Osteoblast (primary cell): ENCODE data around the gene NRK. TPM values are rescaled to one million over a fixed set of nuclear protein-coding genes. Genes with fewer than 3 reads are reported as not detected.
A peak's percentile ranks its signal among the peaks of the same experiment; 100 is the strongest.
"Not testable (repeated sequence)": the region's sequence is repeated elsewhere in the genome, so short reads cannot be mapped to it uniquely, and the experiment has no call there.

Experiments
- DNase-seq: peaks from one replicate; pipeline ENCODE4 v3.0.0; 2011; ENCODE audit warnings: low spot score, mixed read lengths; ENCODE audit not compliant: insufficient read length; ENCODE audit errors: missing footprints
- H2AFZ ChIP-seq: 2 replicates; pipeline ENCODE4 v1.6.0; 2011; ENCODE audit warnings: mild to moderate bottlenecking, low read length
- H3K27ac ChIP-seq: 2 replicates; pipeline ENCODE4 v1.5.1; 2011; ENCODE audit warnings: mild to moderate bottlenecking, low read depth, low read length, moderate library complexity
- H3K27me3 ChIP-seq: 2 replicates; pipeline ENCODE4 v1.6.0; 2012; ENCODE audit warnings: mild to moderate bottlenecking, control low read depth, inconsistent platforms, low read length, moderate library complexity; ENCODE audit not compliant: insufficient read depth
- H3K36me3 ChIP-seq: 2 replicates; pipeline ENCODE4 v1.5.1; 2011; ENCODE audit warnings: mild to moderate bottlenecking, low read length, control low read depth, moderate library complexity; ENCODE audit not compliant: insufficient read depth
- H3K4me1 ChIP-seq: 2 replicates; pipeline ENCODE4 v1.5.1; 2011; ENCODE audit warnings: mild to moderate bottlenecking, low read length, control low read depth, moderate library complexity; ENCODE audit not compliant: insufficient read depth
- H3K4me2 ChIP-seq: 2 replicates; pipeline ENCODE4 v1.6.0; 2011; ENCODE audit warnings: mild to moderate bottlenecking, low read length; ENCODE audit not compliant: insufficient read depth
- H3K4me3 ChIP-seq: fragments of 200-600 bp; sonication (generic); 3 replicates; pipeline ENCODE4 v1.5.1; 2012; ENCODE audit warnings: mild to moderate bottlenecking, low read length, inconsistent platforms; ENCODE audit not compliant: insufficient read depth
- H3K79me2 ChIP-seq: 2 replicates; pipeline ENCODE4 v1.6.0; 2012; ENCODE audit warnings: mild to moderate bottlenecking, low read length, control low read depth, inconsistent platforms; ENCODE audit not compliant: insufficient read depth
- H3K9me3 ChIP-seq: 2 replicates; pipeline ENCODE4 v1.5.1; 2011; ENCODE audit warnings: low read depth, low read length, control low read depth
- H4K20me1 ChIP-seq: 2 replicates; pipeline ENCODE4 v1.6.0; 2012; ENCODE audit warnings: mild to moderate bottlenecking, low read length, control low read depth; ENCODE audit not compliant: insufficient read depth
- total RNA-seq: library from RNA; depleted of rRNA; stranded (reverse); fragments of >200 nt; gene quantifications from 2 replicates; pipeline ENCODE4 v1.2.3, GENCODE V29; 2012
- TF ChIP-seq, protein P1 (sequence below): IDR thresholded peaks from 2 replicates; pipeline ENCODE4 v1.5.1; 2011; ENCODE audit warnings: mild to moderate bottlenecking, low read depth, low read length, moderate library complexity; ENCODE audit errors: extremely low read depth

Gene NRK
- total RNA-seq, 1 donor, result under 0.01 TPM

DNA sequence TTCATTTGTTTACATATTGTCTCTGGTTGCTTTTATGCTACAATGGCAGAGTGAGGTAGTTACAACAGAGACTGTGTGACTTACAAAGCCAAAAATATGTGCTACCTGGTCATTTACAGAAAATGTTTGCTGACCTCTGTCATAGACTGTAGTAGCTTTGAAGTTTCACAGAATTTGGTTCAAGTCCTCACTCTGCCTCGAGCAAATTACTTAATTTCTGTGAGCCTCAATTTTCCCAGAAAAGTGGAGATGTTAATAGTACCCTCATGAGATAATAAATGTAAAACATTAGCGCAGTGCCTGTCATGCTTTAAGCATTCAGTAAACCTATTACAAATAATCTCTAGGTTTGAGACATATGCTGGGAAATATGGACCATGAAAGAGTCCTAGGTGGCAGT is 18.4 kb upstream of the NRK start:
- Histone ChIP-seq H3K27ac (no peak overlapping the region), H3K4me3 (no peak overlapping the region), H4K20me1 (no peaks in the 10 kb centered on the region), H3K79me2 (no peaks in the 10 kb centered on the region), H3K36me3 (no peaks in the 10 kb centered on the region), H3K9me3 (no peaks in the 10 kb centered on the region), H2AFZ (no peak overlapping the region), H3K4me2 (no peak overlapping the region), H3K4me1 (no peaks in the 10 kb centered on the region), H3K27me3 (no peaks in the 10 kb centered on the region)
- no peak for DNase-seq
- TF ChIP-seq, protein P1, sequence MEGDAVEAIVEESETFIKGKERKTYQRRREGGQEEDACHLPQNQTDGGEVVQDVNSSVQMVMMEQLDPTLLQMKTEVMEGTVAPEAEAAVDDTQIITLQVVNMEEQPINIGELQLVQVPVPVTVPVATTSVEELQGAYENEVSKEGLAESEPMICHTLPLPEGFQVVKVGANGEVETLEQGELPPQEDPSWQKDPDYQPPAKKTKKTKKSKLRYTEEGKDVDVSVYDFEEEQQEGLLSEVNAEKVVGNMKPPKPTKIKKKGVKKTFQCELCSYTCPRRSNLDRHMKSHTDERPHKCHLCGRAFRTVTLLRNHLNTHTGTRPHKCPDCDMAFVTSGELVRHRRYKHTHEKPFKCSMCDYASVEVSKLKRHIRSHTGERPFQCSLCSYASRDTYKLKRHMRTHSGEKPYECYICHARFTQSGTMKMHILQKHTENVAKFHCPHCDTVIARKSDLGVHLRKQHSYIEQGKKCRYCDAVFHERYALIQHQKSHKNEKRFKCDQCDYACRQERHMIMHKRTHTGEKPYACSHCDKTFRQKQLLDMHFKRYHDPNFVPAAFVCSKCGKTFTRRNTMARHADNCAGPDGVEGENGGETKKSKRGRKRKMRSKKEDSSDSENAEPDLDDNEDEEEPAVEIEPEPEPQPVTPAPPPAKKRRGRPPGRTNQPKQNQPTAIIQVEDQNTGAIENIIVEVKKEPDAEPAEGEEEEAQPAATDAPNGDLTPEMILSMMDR, result no peak

- not testable (repeated sequence) for H2AFZ ChIP-seq, H3K4me3 ChIP-seq, H3K9me3 ChIP-seq, H3K36me3 ChIP-seq, H3K27ac ChIP-seq, H3K4me2 ChIP-seq, DNase-seq, H4K20me1 ChIP-seq, H3K79me2 ChIP-seq, H3K27me3 ChIP-seq, H3K4me1 ChIP-seq
These were observed 16.7 kb upstream of the NRK start for GRCh38 chrX:105805655-105806054.

- TF ChIP-seq, protein P1, result no peak
- no peak overlapping the region for H3K4me2 ChIP-seq
- no peaks in the 10 kb centered on the region for H3K79me2 ChIP-seq
These were observed 5.8 kb upstream of the NRK start for GRCh38 chrX:105816517-105816916.

GRCh38 chrX:105820247-105820646 is 2.1 kb upstream of the NRK start:
- Histone ChIP-seq H3K27ac (no peak overlapping the region), H4K20me1 (no peaks in the 10 kb centered on the region), H3K4me2 (no peak overlapping the region), H3K4me1 (no peaks in the 10 kb centered on the region), H3K9me3 (no peaks in the 10 kb centered on the region), H3K4me3 (no peak overlapping the region), H3K36me3 (no peaks in the 10 kb centered on the region), H3K27me3 (peaks cover 15% of the 10 kb centered on the region), H2AFZ (no peak overlapping the region), H3K79me2 (no peaks in the 10 kb centered on the region)
- TF ChIP-seq, protein P1, result no peak
- DNase-seq, result peak; percentile 19

More at GRCh38 chrX:105816517-105816916, 5.8 kb upstream of the NRK start:
- H3K36me3 ChIP-seq, result no peaks in the 10 kb centered on the region
- no peaks in the 10 kb centered on the region for H4K20me1 ChIP-seq
- H2AFZ ChIP-seq, result no peak overlapping the region
- no peak overlapping the region for H3K27ac ChIP-seq
- no peaks in the 10 kb centered on the region for H3K9me3 ChIP-seq
- no peaks in the 10 kb centered on the region for H3K4me1 ChIP-seq
- H3K4me3 ChIP-seq, result no peak overlapping the region
- H3K27me3 ChIP-seq, result peaks cover 11% of the 10 kb centered on the region
- no peak for DNase-seq
